Hepatic stellate cell (primary cell): ENCODE data around the gene TRAPPC8.

ENCODE experiments used
- DNase-seq: peaks from one replicate; pipeline ENCODE4 v3.0.0; 2011; ENCODE audit warnings: low spot score

Gene TRAPPC8

GRCh38 chr18:31793531-31793930 is 149.4 kb downstream of the TRAPPC8 start:
- DNase-seq, result no peak

- DNase-seq, result no peak
Observed at GRCh38 chr18:31792580-31792911, 150.4 kb downstream of the TRAPPC8 start.

GRCh38 chr18:31791817-31792579 is 150.9 kb downstream of the TRAPPC8 start:
- no peak for DNase-seq

GRCh38 chr18:31789409-31789808 is 153.5 kb downstream of the TRAPPC8 start:
- DNase-seq, result no peak

- DNase-seq, result no peak
Observed at GRCh38 chr18:31783059-31783458, 159.9 kb downstream of the TRAPPC8 start.
